Stomach (tissue), 9 donors: ENCODE data around the gene SAXO1. TPM values are rescaled to one million over a fixed set of nuclear protein-coding genes. Genes with fewer than 3 reads are reported as not detected.

ENCODE experiments used
- DNase-seq, 2 donors: peaks; one replicate each; pipeline versions ENCODE4 v3.0.0 to v3.0.0-alpha.2; 2013 to 2019
- H3K27ac ChIP-seq, 5 donors: fragments of 200-600 bp in 4 of 5; sonication (generic) in 4 of 5; one replicate each; pipeline ENCODE4 v1.5.1; 2013 to 2019; ENCODE audit warnings: mild to moderate bottlenecking in 1 of 5, moderate library complexity in 1 of 5
- H3K27me3 ChIP-seq, 3 donors: fragments of 200-600 bp; sonication (generic); one replicate each; pipeline ENCODE4 v1.5.1; 2017 to 2019; ENCODE audit warnings: mixed run types in 1 of 3
- H3K36me3 ChIP-seq, 4 donors: fragments of 200-600 bp; sonication (generic); 1 replicate in 3 of 4; 2 replicates in 1 of 4; pipeline ENCODE4 v1.5.1; 2016 to 2019
- H3K4me1 ChIP-seq, 4 donors: fragments of 200-600 bp; sonication (generic); one replicate each; pipeline ENCODE4 v1.5.1; 2016 to 2019
- H3K4me3 ChIP-seq, 4 donors: fragments of 200-600 bp; sonication (generic) in 3 of 4; one replicate each; pipeline ENCODE4 v1.5.1; 2016 to 2019; ENCODE audit warnings: mild to moderate bottlenecking in 1 of 4
- H3K9me3 ChIP-seq, 4 donors: fragments of 200-600 bp; sonication (generic); one replicate each; pipeline ENCODE4 v1.5.1; 2016 to 2019
- CTCF ChIP-seq, 7 experiments: fragments of 450-650 bp in 4 of 7; fragments of 200-600 bp in 3 of 7; sonication (generic) in 3 of 7; IDR thresholded peaks; one replicate each; pipeline ENCODE4 v1.5.1; 2016 to 2019; ENCODE audit warnings: antibody characterized with exemption in 7 of 7, control low read depth in 2 of 7, mild to moderate bottlenecking in 1 of 7
- EP300 ChIP-seq: sonication (generic); formaldehyde crosslinking; IDR thresholded peaks from one replicate; pipeline ENCODE4 v1.6.1; 2017; ENCODE audit warnings: antibody characterized with exemption
- POLR2A ChIP-seq, 4 donors: fragments of 450-650 bp; IDR thresholded peaks; one replicate each; pipeline ENCODE4 v1.6.1; 2016; ENCODE audit warnings: antibody characterized with exemption in 4 of 4, control low read depth in 2 of 4, mild to moderate bottlenecking in 1 of 4, moderate library complexity in 1 of 4
- POLR2AphosphoS5 ChIP-seq, 3 donors: sonication (generic); formaldehyde crosslinking; IDR thresholded peaks; one replicate each; pipeline ENCODE4 v1.6.1; 2016; ENCODE audit warnings: antibody characterized with exemption in 3 of 3
- WGBS, 5 donors: extraction: QIAGEN DNeasy Blood & Tissue Kit in 3 of 5; methylation state at CpG; one replicate each; pipeline versions ENCODE4 v1.1.5 to v1.1.7; 2013 to 2018; 5-methylcytosine and 5-hydroxymethylcytosine counted together
- intact Hi-C: fragments of 100-400 bp; cut with DNase I; formaldehyde crosslinking; loops from one replicate; pipeline ENCODE4 v1.15.1; 2023; ENCODE audit warnings: low total_unique reads
- polyA plus RNA-seq, 3 donors: library from polyadenylated mRNA; stranded (reverse); fragments of 200-250 nt; gene quantifications; one replicate each; pipeline ENCODE4 v1.2.3, GENCODE V29; 2013
- total RNA-seq, 5 donors: library from RNA; depleted of rRNA; stranded (reverse); fragments of >200 nt; gene quantifications; one replicate each; pipeline versions ENCODE4 v1.1.0 to v1.2.3, GENCODE V29; 2014 to 2016
- donor health status: healthy with polysubstance abuse.
- donor health status: Bipolar disorder and iron deficiency.
- donor health status: healthy.

Gene SAXO1
- total and polyA plus RNA-seq, 8 donors: 0.03 to 4.7 (median 0.12) TPM; not detected in 4

GRCh38 chr9:18979367-18979766 lies 53.6 kb downstream of the SAXO1 start:
- peak overlapping the region in 1 of 5 donors; percentile 42 for H3K27ac ChIP-seq
- no peak for TF ChIP-seq CTCF (IDR thresholded peaks at IDR 0.05)
- TF ChIP-seq POLR2AphosphoS5 (IDR thresholded peaks at IDR 0.05): no peak
- no peak for TF ChIP-seq EP300
- TF ChIP-seq POLR2A (IDR thresholded peaks at IDR 0.05): no peak
- H3K27me3 ChIP-seq: no peaks in the 10 kb centered on the region
- intact Hi-C loops: no loop called here
- H3K9me3 ChIP-seq: no peaks in the 10 kb centered on the region
- H3K4me3 ChIP-seq: no peak overlapping the region
- H3K36me3 ChIP-seq: no peaks in the 10 kb centered on the region
- H3K4me1 ChIP-seq: peaks cover 4 to 50% (median 21%) of the 10 kb centered on the region in 4 donors
- 64 to 70% (median 69%) methylated on average over 2 of the region's 2 CpGs for WGBS, 5 donors
- DNase-seq: peak in 1 of 2 donors; percentile 42

GRCh38 chr9:18978188-18978587 lies 54.8 kb downstream of the SAXO1 start:
- TF ChIP-seq CTCF (IDR thresholded peaks at IDR 0.05) (no peak), POLR2AphosphoS5 (IDR thresholded peaks at IDR 0.05) (no peak)
- Histone ChIP-seq H3K4me3 (no peak overlapping the region), H3K27me3 (no peaks in the 10 kb centered on the region), H3K9me3 (no peaks in the 10 kb centered on the region), H3K4me1 (peaks cover 4 to 48% (median 20%) of the 10 kb centered on the region in 4 donors), H3K36me3 (no peaks in the 10 kb centered on the region), H3K27ac (no peak overlapping the region)
- no peak for DNase-seq
- intact Hi-C loops: no loop called here
- WGBS, 5 donors: 95 to 100% (median 97%) methylated on average over 2 of the region's 2 CpGs

- Histone ChIP-seq H3K4me1 (peaks cover 4 to 54% (median 20%) of the 10 kb centered on the region in 4 donors), H3K27me3 (no peaks in the 10 kb centered on the region), H3K4me3 (peak overlapping the region in 1 of 4 donors; percentile 2), H3K27ac (peak overlapping the region; percentile 35 to 82 (median 52)), H3K36me3 (no peaks in the 10 kb centered on the region), H3K9me3 (no peaks in the 10 kb centered on the region)
- peak in 2 of 3 donors; percentile 45 to 48 for TF ChIP-seq POLR2AphosphoS5 (IDR thresholded peaks at IDR 0.05)
- no peak for TF ChIP-seq CTCF (IDR thresholded peaks at IDR 0.05)
- intact Hi-C loops: no loop called here
- DNase-seq: peak; percentile 28 to 79
- WGBS, 5 donors: 21 to 38% (median 28%) methylated on average over 12 of the region's 12 CpGs
Observed at GRCh38 chr9:18976709-18977531, 56.1 kb downstream of the SAXO1 start.

- peak overlapping the region; percentile 42 to 82 (median 52) for H3K27ac ChIP-seq
- H3K4me1 ChIP-seq: peaks cover 4 to 48% (median 20%) of the 10 kb centered on the region in 4 donors
- no peaks in the 10 kb centered on the region for H3K9me3 ChIP-seq
- H3K36me3 ChIP-seq: no peaks in the 10 kb centered on the region
- H3K4me3 ChIP-seq: peak overlapping the region in 1 of 4 donors; percentile 2
- DNase-seq: no peak
- no peaks in the 10 kb centered on the region for H3K27me3 ChIP-seq
- WGBS, 5 donors: 16 to 28% (median 25%) methylated on average over 4 of the region's 4 CpGs
- intact Hi-C loops: no loop called here
- TF ChIP-seq POLR2AphosphoS5 (IDR thresholded peaks at IDR 0.05) (no peak), EP300 (no peak), CTCF (IDR thresholded peaks at IDR 0.05) (no peak), POLR2A (IDR thresholded peaks at IDR 0.05) (no peak)
Observed at GRCh38 chr9:18976221-18976708, 56.7 kb downstream of the SAXO1 start.
